ENCODE results near the gene PCNX3. TPM values are rescaled to one million over a fixed set of nuclear protein-coding genes. Genes with fewer than 3 reads are reported as not detected.

Gene PCNX3
- total RNA-seq, 1 experiment from 2014 or later, result 50.4 TPM

GRCh38 chr11:65641297-65642013 lies 25.9 kb downstream of the PCNX3 start:
- POLR2A ChIA-PET, result no interaction called here

More at GRCh38 chr11:65641297-65642013, 25.9 kb downstream of the PCNX3 start:
- H3K9me2 ChIP-seq (ENCODE audit: insufficient read depth), result no peaks in the 10 kb centered on the region
- CTCF ChIA-PET, result no interaction called here
- BruUV-seq (replicated peaks), result no TSS peak
- no peak for TF ChIP-seq CTCF (IDR thresholded peaks at IDR 0.05 in 2 of 3, conservative IDR thresholded peaks at IDR 0.05 in 1 of 3; ENCODE audit: borderline replicate concordance in 1 of 3, insufficient read depth in 1 of 3, low read depth in 2 of 3, low read length in 2 of 3)
- TF ChIP-seq POLR2AphosphoS5 (IDR thresholded peaks at IDR 0.05; ENCODE audit: low read depth, low read length), result no peak
- no peak for TF ChIP-seq SP1 (IDR thresholded peaks at IDR 0.05; ENCODE audit: low read depth)
- TF ChIP-seq POLR2A (IDR thresholded peaks at IDR 0.05; ENCODE audit: borderline replicate concordance, extremely low read depth, insufficient read depth, insufficient read length), result no peak
- TF ChIP-seq YY1 (IDR thresholded peaks at IDR 0.05; ENCODE audit: extremely low read depth, insufficient replicate concordance, low read depth, low read length), result no peak
- no peak for TF ChIP-seq FOSL1 (IDR thresholded peaks at IDR 0.05; ENCODE audit: low read depth)
- TF ChIP-seq ZNF274 (IDR thresholded peaks at IDR 0.05; ENCODE audit: low read depth, low read length), result no peak
- TF ChIP-seq SRF (IDR thresholded peaks at IDR 0.05; ENCODE audit: low read depth), result no peak
- no peak for TF ChIP-seq TCF7L2 (IDR thresholded peaks at IDR 0.05; ENCODE audit: borderline replicate concordance, extremely low read depth, insufficient read depth, insufficient read length)
- no peak for TF ChIP-seq ZFX (IDR thresholded peaks at IDR 0.05)
- no peak for TF ChIP-seq ATF3 (IDR thresholded peaks at IDR 0.05)
- no peak for TF ChIP-seq ELF1 (IDR thresholded peaks at IDR 0.05; ENCODE audit: borderline replicate concordance, low read depth)
- no peak for TF ChIP-seq ZBTB33 (IDR thresholded peaks at IDR 0.05; ENCODE audit: extremely low read depth, insufficient replicate concordance, low read length)
- no peak for TF ChIP-seq JUND (IDR thresholded peaks at IDR 0.05)
- TF ChIP-seq REST (IDR thresholded peaks at IDR 0.05; ENCODE audit: low read depth), result no peak
- TF ChIP-seq EZH2 (IDR thresholded peaks at IDR 0.05), result no peak
- TF ChIP-seq MAX (IDR thresholded peaks at IDR 0.05), result no peak
- TF ChIP-seq CBX3 (IDR thresholded peaks at IDR 0.05; ENCODE audit: low read depth), result no peak
- TF ChIP-seq EZH2phosphoT487 (IDR thresholded peaks at IDR 0.05; ENCODE audit: borderline replicate concordance), result no peak
- ATAC-seq (no peak), DNase-seq (ENCODE audit: low read depth, low spot score) (no peak)
- H3K4me3 ChIP-seq (replicated peaks in 1 of 2; ENCODE audit: low read depth in 1 of 2, low read length in 2 of 2), result no peak overlapping the region
- H3K9me3 ChIP-seq (ENCODE audit: control insufficient read depth in 1 of 2, insufficient read depth in 1 of 2, low read depth in 1 of 2, low read length in 2 of 2), result no peaks in the 10 kb centered on the region
- intact Hi-C loops (cut with micrococcal nuclease), result no loop called here
- H3K27ac ChIP-seq (ENCODE audit: low read depth, low read length), result no peak overlapping the region; the same call in 1 of the 2 replicates
- H4K20me1 ChIP-seq (ENCODE audit: insufficient read depth), result no peaks in the 10 kb centered on the region
- peaks cover 13% of the 10 kb centered on the region; the same call in 1 of the 2 replicates for H3K79me2 ChIP-seq (ENCODE audit: insufficient read depth, low read length)
- peaks cover 37 to 70% of the 10 kb centered on the region in 2 experiments for H3K4me1 ChIP-seq (ENCODE audit: control insufficient read depth in 1 of 2, insufficient read depth in 2 of 2, low read length in 2 of 2)
- RAD21 ChIA-PET (ENCODE audit: low non-redundant PET in 1 of 2, low total read pairs in 2 of 2, uncharacterized antibody in 2 of 2, unreplicated experiment in 2 of 2), result no interaction called here
- no peak overlapping the region for H3K9ac ChIP-seq (ENCODE audit: low read length)
- no peaks in the 10 kb centered on the region for H3K27me3 ChIP-seq (ENCODE audit: insufficient read depth, low read length)
- H3K4me2 ChIP-seq (ENCODE audit: low read length), result no peak overlapping the region
- H2AFZ ChIP-seq (ENCODE audit: low read depth, low read length, poor library complexity, severe bottlenecking), result no peak overlapping the region
- H3K36me3 ChIP-seq (ENCODE audit: control insufficient read depth in 1 of 2, insufficient read depth in 2 of 2, low read length in 2 of 2), result peaks cover 0 to 14% of the 10 kb centered on the region in 2 experiments; a peak in 1 of 4 replicates

Measured in HCT116 (cell line).